ENCODE data around the gene LDHD. TPM values are rescaled to one million over a fixed set of nuclear protein-coding genes. Genes with fewer than 3 reads are reported as not detected.
A peak's percentile ranks its signal among the peaks of the same experiment; 100 is the strongest.

LDHD gene
- total and polyA plus RNA-seq, 2 of the 13 experiments (the other 11 are each of a cell fraction or from before 2014, with no cell fraction given) = 9.1 to 9.8 TPM

- TF ChIP-seq ZNF574 (CRISPR knock-in tag; IDR thresholded peaks at IDR 0.05) (peak; percentile 79), ZNF20 (CRISPR knock-in tag; IDR thresholded peaks at IDR 0.05) (no peak; the same call in 1 of the 2 replicates), STAT5B (CRISPR knock-in tag; IDR thresholded peaks at IDR 0.05) (no peak), HOXA5 (CRISPR knock-in tag; IDR thresholded peaks at IDR 0.05) (peak; percentile 88; the same call in 1 of the 2 replicates), CCAR2 (optimal IDR thresholded peaks at IDR 0.05; ENCODE audit: low read depth, low read length) (no peak), ZNF570 (CRISPR knock-in tag; IDR thresholded peaks at IDR 0.05; ENCODE audit: borderline replicate concordance) (no peak), ZNF7 (CRISPR knock-in tag; IDR thresholded peaks at IDR 0.05) (no peak), ARHGAP35 (CRISPR knock-in tag; IDR thresholded peaks at IDR 0.05; ENCODE audit: borderline replicate concordance) (no peak), KLF9 (CRISPR knock-in tag; IDR thresholded peaks at IDR 0.05; ENCODE audit: low read depth) (0 out of 2 replicates have a peak, but pooled peaks have one; percentile 41), MAZ (IDR thresholded peaks at IDR 0.05; ENCODE audit: borderline replicate concordance, low read depth, low read length) (peak; percentile 18; the same call in 1 of the 2 replicates), MAZ (CRISPR knock-in tag; IDR thresholded peaks at IDR 0.05; ENCODE audit: low read depth) (peak; percentile 78), MAF1 (CRISPR knock-in tag; IDR thresholded peaks at IDR 0.05; ENCODE audit: borderline replicate concordance) (0 out of 2 replicates have a peak, but pooled peaks have one; percentile 26), MED8 (CRISPR knock-in tag; IDR thresholded peaks at IDR 0.05; ENCODE audit: insufficient replicate concordance) (no peak), POLR2A (IDR thresholded peaks at IDR 0.05; ENCODE audit: insufficient read depth in 1 of 2, low read depth in 2 of 2, low read length in 2 of 2) (peak; percentile 31 to 42; a peak in 2 of 4 replicates), BRD4 (CRISPR knock-in tag; IDR thresholded peaks at IDR 0.05) (peak; percentile 23; the same call in 1 of the 2 replicates), ETV5 (CRISPR knock-in tag; IDR thresholded peaks at IDR 0.05; ENCODE audit: borderline replicate concordance) (peak; percentile 28; the same call in 1 of the 2 replicates), ZNF607 (CRISPR knock-in tag; IDR thresholded peaks at IDR 0.05; ENCODE audit: borderline replicate concordance) (no peak), SRSF4 (IDR thresholded peaks at IDR 0.05; ENCODE audit: low read depth, low read length, poor library complexity, severe bottlenecking) (no peak), ZKSCAN8 (CRISPR knock-in tag; IDR thresholded peaks at IDR 0.05; ENCODE audit: borderline replicate concordance) (no peak; the same call in 1 of the 2 replicates), ZC3H13 (CRISPR knock-in tag; IDR thresholded peaks at IDR 0.05) (peak; percentile 89), NCOR1 (IDR thresholded peaks at IDR 0.05; ENCODE audit: borderline replicate concordance, low read length) (no peak)
- TF ChIP-seq, protein P1, sequence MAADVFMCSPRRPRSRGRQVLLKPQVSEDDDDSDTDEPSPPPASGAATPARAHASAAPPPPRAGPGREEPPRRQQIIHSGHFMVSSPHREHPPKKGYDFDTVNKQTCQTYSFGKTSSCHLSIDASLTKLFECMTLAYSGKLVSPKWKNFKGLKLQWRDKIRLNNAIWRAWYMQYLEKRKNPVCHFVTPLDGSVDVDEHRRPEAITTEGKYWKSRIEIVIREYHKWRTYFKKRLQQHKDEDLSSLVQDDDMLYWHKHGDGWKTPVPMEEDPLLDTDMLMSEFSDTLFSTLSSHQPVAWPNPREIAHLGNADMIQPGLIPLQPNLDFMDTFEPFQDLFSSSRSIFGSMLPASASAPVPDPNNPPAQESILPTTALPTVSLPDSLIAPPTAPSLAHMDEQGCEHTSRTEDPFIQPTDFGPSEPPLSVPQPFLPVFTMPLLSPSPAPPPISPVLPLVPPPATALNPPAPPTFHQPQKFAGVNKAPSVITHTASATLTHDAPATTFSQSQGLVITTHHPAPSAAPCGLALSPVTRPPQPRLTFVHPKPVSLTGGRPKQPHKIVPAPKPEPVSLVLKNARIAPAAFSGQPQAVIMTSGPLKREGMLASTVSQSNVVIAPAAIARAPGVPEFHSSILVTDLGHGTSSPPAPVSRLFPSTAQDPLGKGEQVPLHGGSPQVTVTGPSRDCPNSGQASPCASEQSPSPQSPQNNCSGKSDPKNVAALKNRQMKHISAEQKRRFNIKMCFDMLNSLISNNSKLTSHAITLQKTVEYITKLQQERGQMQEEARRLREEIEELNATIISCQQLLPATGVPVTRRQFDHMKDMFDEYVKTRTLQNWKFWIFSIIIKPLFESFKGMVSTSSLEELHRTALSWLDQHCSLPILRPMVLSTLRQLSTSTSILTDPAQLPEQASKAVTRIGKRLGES (CRISPR knock-in tag; IDR thresholded peaks at IDR 0.05; ENCODE audit: borderline replicate concordance) = no peak
These were observed 5.7 kb downstream of the LDHD start (continued) for GRCh38 chr16:75110637-75111513.
